Neural progenitor cell (in vitro differentiated cells): ENCODE data around the gene PPP2R1B.

Experiments
- EZH2 ChIP-seq: fragments of 200-600 bp; sonication (generic); IDR thresholded peaks from 2 replicates; pipeline ENCODE4 v1.6.1; 2017; ENCODE audit warnings: antibody characterized with exemption, mild to moderate bottlenecking, moderate library complexity
- EZH2phosphoT487 ChIP-seq: fragments of 200-600 bp; sonication (generic); IDR thresholded peaks from 2 replicates; pipeline ENCODE4 v1.6.1; 2017; ENCODE audit warnings: antibody characterized with exemption
- TF ChIP-seq, protein P1 (sequence below): fragments of 200-600 bp; sonication (generic); IDR thresholded peaks from 2 replicates; pipeline ENCODE4 v1.5.1; 2017; ENCODE audit warnings: antibody characterized with exemption, mild to moderate bottlenecking

- TF ChIP-seq EZH2phosphoT487, result no peak
- no peak for TF ChIP-seq EZH2
- TF ChIP-seq, protein P1, sequence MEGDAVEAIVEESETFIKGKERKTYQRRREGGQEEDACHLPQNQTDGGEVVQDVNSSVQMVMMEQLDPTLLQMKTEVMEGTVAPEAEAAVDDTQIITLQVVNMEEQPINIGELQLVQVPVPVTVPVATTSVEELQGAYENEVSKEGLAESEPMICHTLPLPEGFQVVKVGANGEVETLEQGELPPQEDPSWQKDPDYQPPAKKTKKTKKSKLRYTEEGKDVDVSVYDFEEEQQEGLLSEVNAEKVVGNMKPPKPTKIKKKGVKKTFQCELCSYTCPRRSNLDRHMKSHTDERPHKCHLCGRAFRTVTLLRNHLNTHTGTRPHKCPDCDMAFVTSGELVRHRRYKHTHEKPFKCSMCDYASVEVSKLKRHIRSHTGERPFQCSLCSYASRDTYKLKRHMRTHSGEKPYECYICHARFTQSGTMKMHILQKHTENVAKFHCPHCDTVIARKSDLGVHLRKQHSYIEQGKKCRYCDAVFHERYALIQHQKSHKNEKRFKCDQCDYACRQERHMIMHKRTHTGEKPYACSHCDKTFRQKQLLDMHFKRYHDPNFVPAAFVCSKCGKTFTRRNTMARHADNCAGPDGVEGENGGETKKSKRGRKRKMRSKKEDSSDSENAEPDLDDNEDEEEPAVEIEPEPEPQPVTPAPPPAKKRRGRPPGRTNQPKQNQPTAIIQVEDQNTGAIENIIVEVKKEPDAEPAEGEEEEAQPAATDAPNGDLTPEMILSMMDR, result no peak
These were observed 34.4 kb downstream of the PPP2R1B start for GRCh38 chr11:111731821-111732220.
